Stimulated activated CD4-positive, alpha-beta T cell treated with anti-CD3 and anti-CD28 coated beads, Interleukin-4, amount 100 ng/mL, for 24 hours (primary cell): ENCODE data around the gene JAG2.

Source experiments
- DNase-seq: peaks from one replicate; pipeline ENCODE4 v3.0.0-alpha.2; 2020

JAG2 gene

GRCh38 chr14:105150026-105150367 is 18.6 kb downstream of the JAG2 start:
- no peak for DNase-seq

GRCh38 chr14:105149146-105149781 is 19.3 kb downstream of the JAG2 start:
- DNase-seq, result no peak

GRCh38 chr14:105148604-105149145 is 19.9 kb downstream of the JAG2 start:
- DNase-seq, result no peak

DNA sequence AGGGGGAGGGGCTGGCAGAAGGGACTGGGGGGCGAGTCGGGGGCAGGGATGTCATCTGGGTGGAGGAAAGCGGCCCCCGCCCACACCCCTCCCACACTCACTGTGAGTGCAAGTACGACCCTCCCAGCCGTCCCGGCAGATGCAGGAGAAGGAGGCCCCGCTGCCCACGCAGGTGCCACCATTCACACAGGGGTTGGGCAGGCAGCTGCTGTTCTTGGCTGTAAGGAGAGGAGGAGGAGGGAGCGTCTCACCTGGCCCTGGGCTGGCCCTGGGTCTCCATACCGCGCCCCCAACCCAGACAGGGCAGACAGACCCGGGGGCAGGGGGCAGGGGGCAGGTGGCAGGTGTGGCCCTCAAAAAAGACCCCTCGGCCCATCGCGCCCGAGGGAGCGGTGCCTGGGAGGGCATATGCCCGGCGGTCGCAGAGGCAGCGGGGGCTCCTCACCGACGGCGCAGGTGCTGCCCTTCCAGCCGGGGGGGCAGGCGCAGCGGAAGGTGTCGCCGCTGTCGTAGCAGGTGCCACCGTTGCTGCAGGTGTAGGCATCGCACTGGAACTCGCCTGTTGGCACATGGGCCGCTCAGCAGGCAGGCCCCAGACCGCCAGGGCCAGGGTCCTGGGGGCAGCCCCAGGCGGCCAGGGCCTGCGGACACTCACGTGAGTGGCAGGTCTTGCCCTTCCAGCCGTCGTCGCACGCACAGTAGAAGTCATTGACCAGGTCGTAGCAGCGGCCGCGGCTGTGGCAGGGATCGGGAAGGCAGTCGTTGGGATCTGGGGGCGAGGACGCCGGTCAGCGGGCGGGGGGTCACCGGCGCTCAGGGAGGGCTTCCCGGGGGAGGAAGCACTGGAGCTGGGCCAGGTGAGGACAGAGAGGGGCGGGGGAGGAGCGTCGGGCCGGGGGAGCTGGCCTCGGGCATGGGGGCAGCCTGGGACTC is 20.6 kb downstream of the JAG2 start:
- DNase-seq, result no peak

DNA sequence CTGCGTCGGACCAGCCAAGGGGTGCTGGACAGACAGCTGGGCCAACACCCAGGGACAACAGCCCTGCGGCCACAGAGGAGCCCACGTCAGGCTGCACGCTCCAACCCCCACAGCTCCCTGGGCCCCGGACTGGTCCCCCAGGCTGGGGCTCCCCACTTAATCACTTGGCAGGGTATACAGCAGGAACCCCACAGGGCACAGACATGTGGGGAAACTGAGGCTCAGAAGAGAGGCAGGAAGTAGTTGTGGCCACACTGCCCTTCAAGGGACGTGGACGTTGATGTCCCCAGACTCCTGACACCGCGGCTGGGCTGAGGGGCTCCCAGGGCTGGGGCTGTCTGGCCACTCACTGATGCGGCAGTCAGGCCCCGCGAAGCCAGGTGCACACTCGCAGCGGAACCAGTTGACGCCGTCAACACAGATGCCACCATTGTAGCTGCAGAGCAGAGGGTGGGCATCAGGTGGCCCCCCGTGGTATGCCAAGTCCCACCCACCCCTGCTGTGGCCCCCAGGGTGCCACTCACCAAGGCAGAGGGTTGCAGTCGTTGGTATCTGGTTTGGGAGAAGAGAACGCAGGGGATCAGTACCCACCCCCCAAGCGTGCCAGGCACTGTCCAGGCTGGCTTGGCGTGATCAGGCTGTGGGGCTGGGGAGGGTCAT is 21.5 kb downstream of the JAG2 start:
- DNase-seq, result no peak

DNA sequence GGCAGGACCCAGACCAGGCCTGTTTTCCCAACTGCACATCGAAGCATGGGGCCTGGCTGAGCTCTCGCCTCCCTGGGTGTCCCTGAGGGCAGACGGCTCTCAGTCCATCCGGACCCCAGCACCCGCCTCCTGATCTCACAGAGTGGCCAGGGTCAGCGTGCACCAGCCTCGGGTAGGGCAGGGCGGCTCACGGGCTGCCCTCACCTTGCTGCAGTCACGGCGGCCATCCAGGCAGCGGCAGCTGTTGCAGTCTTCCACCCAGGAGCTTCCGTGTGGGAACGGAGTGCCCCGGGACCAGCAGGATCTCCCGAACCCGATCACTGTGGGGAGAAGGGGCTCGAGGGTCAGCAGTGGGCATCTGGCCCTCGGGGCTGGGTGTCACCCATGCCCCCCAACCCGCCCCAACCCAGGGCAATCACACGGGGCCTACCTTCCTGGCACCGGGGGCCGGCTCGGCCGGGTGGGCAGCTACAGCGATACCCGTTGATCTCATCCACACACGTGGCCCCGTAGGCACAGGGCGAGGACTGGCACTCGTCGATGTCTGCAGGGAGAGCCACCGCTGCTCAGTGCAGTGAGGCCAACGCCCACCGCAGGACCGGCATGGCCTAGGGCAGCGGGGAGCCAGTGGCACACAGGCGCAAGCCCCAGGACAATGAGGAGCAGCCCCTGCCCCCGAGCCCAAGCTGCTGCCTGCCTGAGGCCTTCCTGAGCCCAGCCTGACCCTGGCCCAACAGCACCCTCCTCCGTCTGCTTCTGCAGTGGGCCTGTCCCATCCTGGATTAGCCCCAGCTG is 22.2 kb downstream of the JAG2 start:
- no peak for DNase-seq

DNA sequence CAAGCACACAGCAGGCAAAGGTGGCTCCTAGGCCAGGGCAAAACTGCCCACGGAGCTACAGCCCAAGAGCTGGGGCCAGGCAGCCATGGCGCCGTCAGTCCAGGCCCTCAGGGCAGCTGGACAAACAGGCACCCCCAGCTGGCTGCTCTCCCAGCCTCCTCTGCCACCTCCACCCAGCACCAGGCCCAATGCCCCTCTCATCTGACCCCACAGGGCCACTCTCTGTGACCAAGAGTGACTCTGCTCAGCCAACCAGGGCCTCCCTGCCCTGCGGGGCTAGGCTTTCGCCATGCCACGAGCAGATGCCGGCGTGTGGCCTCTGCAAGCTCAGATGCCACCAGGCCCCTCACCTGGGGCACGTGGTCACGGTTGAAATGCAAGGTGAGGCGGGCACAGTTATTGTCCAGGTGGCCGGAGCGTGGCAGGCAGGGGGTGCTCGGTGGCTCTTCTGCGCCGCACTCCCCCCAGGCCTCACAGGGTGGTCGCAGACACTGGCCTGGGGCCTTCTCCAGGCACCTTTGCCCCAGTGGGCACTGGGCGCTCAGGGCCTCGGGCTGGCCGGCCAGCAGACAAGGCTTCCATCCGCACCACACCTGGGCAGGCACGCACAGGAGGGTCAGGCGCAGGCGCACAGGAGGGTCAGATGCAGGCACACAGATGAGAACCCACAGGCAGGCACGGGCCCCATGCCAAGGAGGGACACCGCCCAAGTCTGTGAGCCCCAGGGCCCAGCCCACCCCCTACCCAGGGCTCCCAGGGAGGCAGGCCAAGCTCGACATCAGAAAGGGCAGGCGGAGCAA is 23.0 kb downstream of the JAG2 start:
- DNase-seq, result no peak

DNA sequence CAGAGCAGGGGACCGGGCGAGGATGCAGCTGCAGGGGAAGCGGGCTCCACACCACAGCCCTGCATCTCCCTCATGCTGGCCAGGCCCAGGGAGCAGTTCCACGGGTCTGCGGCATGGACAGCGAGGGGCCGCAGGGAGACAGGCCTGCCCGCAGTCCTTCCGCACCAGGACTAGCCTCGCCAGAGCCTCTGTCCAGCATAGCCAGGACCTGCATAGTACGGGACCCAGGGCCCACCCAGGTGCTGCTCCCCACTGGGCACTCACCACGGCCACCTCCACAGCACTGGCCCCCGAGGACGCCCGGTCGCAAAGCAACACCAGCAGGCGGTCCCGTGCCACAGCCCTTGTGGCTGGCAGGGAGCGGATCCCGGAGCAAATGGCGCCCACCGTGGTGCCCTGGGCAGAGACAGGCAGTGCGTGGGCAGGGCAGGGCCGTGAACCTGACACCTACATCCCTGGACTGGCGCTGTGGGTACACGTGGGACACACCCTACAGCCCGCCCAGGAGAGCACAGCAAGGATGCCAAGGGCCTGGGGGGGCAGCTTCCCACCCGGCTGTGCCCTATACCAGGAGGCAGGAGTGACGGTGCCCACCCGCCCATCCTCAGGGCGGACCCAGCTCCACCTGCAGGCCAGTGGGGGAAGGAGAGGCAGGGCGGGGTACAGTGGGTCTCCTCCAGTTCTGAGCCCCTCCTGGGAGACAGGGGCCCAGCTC is 23.8 kb downstream of the JAG2 start:
- no peak for DNase-seq

GRCh38 chr14:105144026-105144665 is 24.4 kb downstream of the JAG2 start:
- no peak for DNase-seq

- no peak for DNase-seq
These were observed 25.0 kb downstream of the JAG2 start for GRCh38 chr14:105143451-105144025.

DNA sequence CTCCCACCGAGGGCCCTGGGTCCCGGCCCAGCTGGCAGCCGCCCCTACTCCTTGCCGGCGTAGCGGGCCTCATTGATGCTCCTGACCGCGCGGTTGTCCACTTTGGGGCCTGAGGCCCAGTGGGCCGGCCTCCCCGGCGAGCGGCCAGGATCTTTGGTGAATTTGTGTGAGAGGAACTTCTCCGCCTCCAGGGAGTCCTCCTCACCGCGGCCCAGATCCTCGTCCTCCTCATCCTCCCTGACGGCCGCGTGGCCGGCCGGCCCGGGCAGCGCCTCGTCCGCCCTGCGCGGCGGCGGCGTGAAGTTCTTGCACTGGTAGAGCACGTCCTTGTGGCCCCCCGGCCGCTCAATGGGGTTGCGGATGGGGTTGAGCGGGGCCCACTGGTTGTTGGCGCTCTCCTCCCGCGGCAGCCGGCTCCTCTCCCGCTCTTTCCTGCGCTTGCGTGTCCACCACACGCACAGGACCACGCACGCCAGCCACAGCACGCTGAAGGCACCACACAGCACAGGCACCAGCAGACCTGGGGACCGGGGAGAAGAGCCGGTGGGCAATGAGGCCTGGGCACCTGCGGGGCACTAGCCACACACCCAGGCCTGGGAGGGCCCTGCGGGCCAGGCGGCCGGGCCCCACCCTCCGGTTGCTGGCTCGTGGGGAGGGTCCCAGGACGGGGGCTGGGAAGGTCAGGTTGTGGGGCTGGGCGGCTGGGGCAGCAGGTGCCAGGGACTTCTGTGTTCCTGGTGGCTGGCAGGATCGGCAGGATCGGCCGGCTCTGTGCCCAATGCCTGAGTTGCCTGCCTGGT is 25.7 kb downstream of the JAG2 start:
- DNase-seq, result no peak

- DNase-seq, result no peak
These were observed 26.9 kb downstream of the JAG2 start for GRCh38 chr14:105141486-105142281.

- DNase-seq, result no peak
These were observed 27.6 kb downstream of the JAG2 start for GRCh38 chr14:105141026-105141425.

DNA sequence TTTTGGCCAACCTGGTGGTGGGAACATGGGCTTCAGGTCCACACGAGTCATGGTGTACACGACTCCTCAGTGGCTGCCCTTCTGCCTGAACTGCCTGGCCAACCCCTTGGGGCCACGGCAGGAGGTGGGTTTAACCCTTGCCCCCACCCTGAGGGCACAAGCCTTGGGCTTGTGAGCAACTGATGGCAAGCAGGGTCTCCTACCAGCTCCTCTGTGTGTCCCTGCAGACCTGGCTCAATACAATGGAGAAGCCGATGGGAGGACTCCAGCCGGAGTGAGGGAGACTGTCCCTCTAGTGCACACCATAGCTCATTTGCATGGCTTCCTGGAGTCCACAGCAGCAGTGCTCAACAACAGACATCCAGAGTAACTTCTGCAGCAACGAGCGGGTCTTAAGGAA is 28.0 kb downstream of the JAG2 start:
- DNase-seq, result no peak

DNA sequence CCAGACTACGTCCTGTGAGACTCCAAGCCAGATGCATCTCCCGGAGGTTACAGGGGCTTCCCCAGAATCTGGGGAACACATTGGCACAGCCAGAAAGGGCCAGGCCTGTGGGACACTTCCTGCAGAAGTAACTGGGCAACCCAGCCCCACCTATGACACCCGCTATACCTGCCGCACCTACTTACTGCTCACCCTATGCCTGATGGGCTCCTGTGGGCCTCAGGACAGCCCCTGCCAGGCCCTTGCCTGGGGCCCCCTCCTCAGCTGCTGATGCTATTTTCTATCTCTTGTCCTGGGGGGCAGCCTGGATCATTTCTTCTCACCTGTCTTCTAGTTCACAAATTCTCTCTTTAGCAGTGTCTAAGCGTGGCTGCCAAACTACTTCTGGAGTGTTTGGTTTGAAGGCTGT is 28.7 kb downstream of the JAG2 start:
- no peak for DNase-seq

- no peak for DNase-seq
These were observed 29.3 kb downstream of the JAG2 start for GRCh38 chr14:105139212-105139825.

DNA sequence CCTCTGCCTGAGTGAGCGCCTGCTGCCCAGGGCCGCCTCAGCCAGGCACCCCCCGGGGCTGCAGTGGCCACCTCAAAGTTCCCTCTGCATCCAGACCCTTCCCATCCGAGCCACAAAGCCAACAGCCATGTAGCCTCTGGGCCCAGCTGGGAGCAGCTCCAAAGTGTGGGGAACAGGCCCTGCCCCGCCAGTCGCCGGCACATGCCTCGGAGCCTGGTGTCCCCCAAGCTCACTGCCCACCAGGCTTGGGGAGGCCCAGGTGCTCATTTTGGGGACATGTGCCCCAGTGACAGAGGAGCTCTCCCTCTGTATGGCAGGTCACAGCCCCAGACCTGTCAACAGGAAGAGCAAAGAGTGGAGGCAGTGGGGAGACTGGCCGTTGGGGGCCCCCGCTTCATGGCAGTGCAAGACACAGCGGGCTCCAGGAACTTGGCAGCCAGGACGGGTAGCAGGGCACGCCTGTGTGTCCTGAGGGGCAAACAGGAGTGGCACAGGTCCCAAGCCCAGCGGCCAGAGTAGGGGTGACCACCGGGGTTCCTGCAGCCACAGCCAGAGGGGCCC is 29.9 kb downstream of the JAG2 start:
- no peak for DNase-seq

GRCh38 chr14:105138021-105138541 is 30.5 kb downstream of the JAG2 start:
- DNase-seq, result no peak
